Measurements from ENCODE around the gene NAV2.

NAV2 gene

GRCh38 chr11:19876750-19877149 is 164.1 kb downstream of the NAV2 start:
- H3K9me3 ChIP-seq = no peaks in the 10 kb centered on the region
- H3K27ac ChIP-seq = no peak overlapping the region
- TF ChIP-seq CTCF (IDR thresholded peaks at IDR 0.05) = no peak
- H3K36me3 ChIP-seq = no peaks in the 10 kb centered on the region
- H3K4me3 ChIP-seq (ENCODE audit: low read depth in 1 of 2, low read length in 1 of 2) = no peak overlapping the region
- H3K27me3 ChIP-seq = peaks cover 11% of the 10 kb centered on the region
- H3K4me1 ChIP-seq (ENCODE audit: control insufficient read depth in 1 of 2, insufficient read depth in 1 of 2, low read depth in 1 of 2, low read length in 1 of 2) = no peaks in the 10 kb centered on the region

- Histone ChIP-seq H3K27me3 (peaks cover 17% of the 10 kb centered on the region), H3K4me1 (ENCODE audit: control insufficient read depth in 1 of 2, insufficient read depth in 1 of 2, low read depth in 1 of 2, low read length in 1 of 2) (no peaks in the 10 kb centered on the region), H3K36me3 (no peaks in the 10 kb centered on the region), H3K9me3 (no peaks in the 10 kb centered on the region), H3K4me3 (ENCODE audit: low read depth in 1 of 2, low read length in 1 of 2) (no peak overlapping the region), H3K27ac (no peak overlapping the region)
- TF ChIP-seq CTCF (IDR thresholded peaks at IDR 0.05) = no peak
Observed at GRCh38 chr11:19878520-19878919, 165.9 kb downstream of the NAV2 start.

DNA sequence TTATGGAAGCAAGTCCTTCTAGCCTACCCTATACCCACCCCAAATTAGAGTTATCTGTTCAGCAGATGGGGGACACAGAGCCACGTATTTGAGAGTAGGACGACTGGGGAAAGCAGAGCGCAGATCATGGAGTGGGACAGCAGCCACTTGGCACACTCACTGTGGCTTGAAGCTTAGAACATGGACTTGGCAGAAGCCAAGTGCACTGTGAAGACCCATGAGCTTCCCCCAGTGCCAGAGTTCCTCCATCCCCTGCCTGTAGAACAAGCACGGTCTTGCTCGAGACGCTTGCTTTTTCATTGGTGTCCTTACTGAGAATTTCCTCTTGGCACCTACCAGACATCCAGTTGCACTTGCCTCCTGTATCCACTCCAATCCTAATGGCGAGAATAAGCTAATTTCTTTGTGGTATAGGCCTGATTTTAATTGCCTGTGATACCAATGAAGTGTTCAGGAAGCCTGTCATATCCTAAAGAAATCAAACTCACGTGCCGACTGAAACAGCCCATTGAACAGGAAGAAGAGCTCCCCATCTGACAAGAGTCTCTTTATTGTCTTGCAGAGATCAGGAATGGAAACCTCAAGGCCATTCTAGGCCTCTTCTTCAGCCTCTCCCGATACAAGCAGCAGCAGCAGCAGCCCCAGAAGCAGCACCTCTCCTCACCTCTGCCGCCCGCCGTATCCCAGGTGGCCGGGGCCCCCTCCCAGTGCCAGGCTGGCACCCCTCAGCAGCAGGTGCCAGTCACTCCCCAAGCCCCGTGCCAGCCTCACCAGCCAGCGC is 166.9 kb downstream of the NAV2 start:
- Histone ChIP-seq H3K9me3 (no peaks in the 10 kb centered on the region), H3K4me1 (ENCODE audit: control insufficient read depth in 1 of 2, insufficient read depth in 1 of 2, low read depth in 1 of 2, low read length in 1 of 2) (no peaks in the 10 kb centered on the region), H3K36me3 (no peaks in the 10 kb centered on the region), H3K27ac (no peak overlapping the region), H3K27me3 (peaks cover 17% of the 10 kb centered on the region), H3K4me3 (ENCODE audit: low read depth in 1 of 2, low read length in 1 of 2) (no peak overlapping the region)
- TF ChIP-seq CTCF (IDR thresholded peaks at IDR 0.05) = no peak

GRCh38 chr11:19880088-19880345 is 167.4 kb downstream of the NAV2 start:
- H3K36me3 ChIP-seq = no peaks in the 10 kb centered on the region
- no peak for TF ChIP-seq CTCF (IDR thresholded peaks at IDR 0.05)
- no peak overlapping the region for H3K4me3 ChIP-seq (ENCODE audit: low read depth in 1 of 2, low read length in 1 of 2)
- no peak overlapping the region for H3K27ac ChIP-seq
- H3K4me1 ChIP-seq (ENCODE audit: control insufficient read depth in 1 of 2, insufficient read depth in 1 of 2, low read depth in 1 of 2, low read length in 1 of 2) = no peaks in the 10 kb centered on the region
- H3K27me3 ChIP-seq = peaks cover 17% of the 10 kb centered on the region
- H3K9me3 ChIP-seq = no peaks in the 10 kb centered on the region

DNA sequence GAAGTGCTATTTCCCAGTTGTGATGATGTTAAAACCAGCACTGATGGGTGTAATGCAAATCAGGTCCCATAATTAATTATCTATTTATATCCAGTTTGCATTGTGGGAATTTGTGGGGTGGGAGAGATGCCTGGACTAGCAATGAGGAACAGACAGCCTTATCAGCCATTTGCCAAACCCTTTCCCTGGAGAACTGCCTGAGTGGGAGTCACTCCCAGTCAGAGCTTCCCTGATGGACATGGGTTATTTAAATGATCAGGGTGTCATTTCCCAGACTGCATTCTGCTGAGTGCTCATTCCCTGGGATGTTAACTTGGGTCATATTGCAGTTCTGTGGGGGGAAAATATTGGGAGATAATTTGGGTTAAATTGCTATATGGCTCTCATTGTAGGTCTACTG is 168.5 kb downstream of the NAV2 start:
- no peaks in the 10 kb centered on the region for H3K4me1 ChIP-seq (ENCODE audit: control insufficient read depth in 1 of 2, insufficient read depth in 1 of 2, low read depth in 1 of 2, low read length in 1 of 2)
- H3K36me3 ChIP-seq = no peaks in the 10 kb centered on the region
- H3K27ac ChIP-seq = no peak overlapping the region
- H3K27me3 ChIP-seq = peaks cover 17% of the 10 kb centered on the region
- no peak overlapping the region for H3K4me3 ChIP-seq (ENCODE audit: low read depth in 1 of 2, low read length in 1 of 2)
- no peaks in the 10 kb centered on the region for H3K9me3 ChIP-seq
- TF ChIP-seq CTCF (IDR thresholded peaks at IDR 0.05) = no peak

All from neutrophil (primary cell).